Measurements from ENCODE around the gene SOHLH1.

SOHLH1 gene

GRCh38 chr9:135687216-135687615 is 12.1 kb downstream of the SOHLH1 start:
- H3K36me3 ChIP-seq (ENCODE audit: insufficient read depth, low read length), result no peaks in the 10 kb centered on the region
- no peak for DNase-seq (ENCODE audit: low read depth, low spot score)
- H3K4me3 ChIP-seq, result no peak overlapping the region
- H3K27ac ChIP-seq, result no peak overlapping the region
- H3K9ac ChIP-seq (ENCODE audit: insufficient read length), result no peak overlapping the region
- TF ChIP-seq POLR2AphosphoS5 (IDR thresholded peaks at IDR 0.05; ENCODE audit: borderline replicate concordance, low read depth, low read length) (no peak), EZH2 (IDR thresholded peaks at IDR 0.05) (no peak), FOXP2 (optimal IDR thresholded peaks at IDR 0.05; ENCODE audit: control extremely low read depth, extremely low read length, insufficient read depth) (no peak)
- H3K9me3 ChIP-seq (ENCODE audit: low read depth, low read length), result no peaks in the 10 kb centered on the region

- DNase-seq (ENCODE audit: low read depth, low spot score), result no peak
- Histone ChIP-seq H3K27ac (no peak overlapping the region), H3K9ac (ENCODE audit: insufficient read length) (no peak overlapping the region), H3K36me3 (ENCODE audit: insufficient read depth, low read length) (no peaks in the 10 kb centered on the region), H3K9me3 (ENCODE audit: low read depth, low read length) (no peaks in the 10 kb centered on the region), H3K4me3 (no peak overlapping the region)
- TF ChIP-seq EZH2 (IDR thresholded peaks at IDR 0.05) (no peak), FOXP2 (optimal IDR thresholded peaks at IDR 0.05; ENCODE audit: control extremely low read depth, extremely low read length, insufficient read depth) (no peak), POLR2AphosphoS5 (IDR thresholded peaks at IDR 0.05; ENCODE audit: borderline replicate concordance, low read depth, low read length) (no peak)
Measured at GRCh38 chr9:135684691-135685090, 14.6 kb downstream of the SOHLH1 start.

- Histone ChIP-seq H3K9ac (ENCODE audit: insufficient read length) (no peak overlapping the region), H3K36me3 (ENCODE audit: insufficient read depth, low read length) (no peaks in the 10 kb centered on the region), H3K9me3 (ENCODE audit: low read depth, low read length) (no peaks in the 10 kb centered on the region), H3K27ac (no peak overlapping the region), H3K4me3 (no peak overlapping the region)
- TF ChIP-seq EZH2 (IDR thresholded peaks at IDR 0.05), result no peak
- no peak for TF ChIP-seq POLR2AphosphoS5 (IDR thresholded peaks at IDR 0.05; ENCODE audit: borderline replicate concordance, low read depth, low read length)
- no peak for TF ChIP-seq FOXP2 (optimal IDR thresholded peaks at IDR 0.05; ENCODE audit: control extremely low read depth, extremely low read length, insufficient read depth)
- DNase-seq (ENCODE audit: low read depth, low spot score), result no peak
Measured at GRCh38 chr9:135683401-135684034, 15.8 kb downstream of the SOHLH1 start.

GRCh38 chr9:135681161-135681560 is 18.1 kb downstream of the SOHLH1 start:
- no peak overlapping the region for H3K4me3 ChIP-seq
- H3K9ac ChIP-seq (ENCODE audit: insufficient read length), result no peak overlapping the region
- no peaks in the 10 kb centered on the region for H3K9me3 ChIP-seq (ENCODE audit: low read depth, low read length)
- H3K36me3 ChIP-seq (ENCODE audit: insufficient read depth, low read length), result no peaks in the 10 kb centered on the region
- no peak for TF ChIP-seq EZH2 (IDR thresholded peaks at IDR 0.05)
- no peak for TF ChIP-seq FOXP2 (optimal IDR thresholded peaks at IDR 0.05; ENCODE audit: control extremely low read depth, extremely low read length, insufficient read depth)
- no peak for TF ChIP-seq POLR2AphosphoS5 (IDR thresholded peaks at IDR 0.05; ENCODE audit: borderline replicate concordance, low read depth, low read length)
- no peak for DNase-seq (ENCODE audit: low read depth, low spot score)
- no peak overlapping the region for H3K27ac ChIP-seq

GRCh38 chr9:135680056-135680455 is 19.2 kb downstream of the SOHLH1 start:
- DNase-seq (ENCODE audit: low read depth, low spot score), result no peak

GRCh38 chr9:135678236-135679017 is 20.9 kb downstream of the SOHLH1 start:
- Histone ChIP-seq H3K9me3 (ENCODE audit: low read depth, low read length) (no peaks in the 10 kb centered on the region), H3K9ac (ENCODE audit: insufficient read length) (no peak overlapping the region), H3K27ac (no peak overlapping the region), H3K36me3 (ENCODE audit: insufficient read depth, low read length) (no peaks in the 10 kb centered on the region), H3K4me3 (no peak overlapping the region)
- TF ChIP-seq POLR2AphosphoS5 (IDR thresholded peaks at IDR 0.05; ENCODE audit: borderline replicate concordance, low read depth, low read length), result no peak
- no peak for TF ChIP-seq EZH2 (IDR thresholded peaks at IDR 0.05)
- TF ChIP-seq FOXP2 (optimal IDR thresholded peaks at IDR 0.05; ENCODE audit: control extremely low read depth, extremely low read length, insufficient read depth), result no peak
- no peak for DNase-seq (ENCODE audit: low read depth, low spot score)

More at GRCh38 chr9:135680056-135680455, 19.2 kb downstream of the SOHLH1 start:
- TF ChIP-seq FOXP2 (optimal IDR thresholded peaks at IDR 0.05; ENCODE audit: control extremely low read depth, extremely low read length, insufficient read depth), result no peak
- no peak for TF ChIP-seq POLR2AphosphoS5 (IDR thresholded peaks at IDR 0.05; ENCODE audit: borderline replicate concordance, low read depth, low read length)
- TF ChIP-seq EZH2 (IDR thresholded peaks at IDR 0.05), result no peak
- Histone ChIP-seq H3K27ac (no peak overlapping the region), H3K36me3 (ENCODE audit: insufficient read depth, low read length) (no peaks in the 10 kb centered on the region), H3K9me3 (ENCODE audit: low read depth, low read length) (no peaks in the 10 kb centered on the region), H3K9ac (ENCODE audit: insufficient read length) (no peak overlapping the region), H3K4me3 (no peak overlapping the region)

GRCh38 chr9:135677641-135678168 is 21.6 kb downstream of the SOHLH1 start:
- H3K9ac ChIP-seq (ENCODE audit: insufficient read length), result no peak overlapping the region
- H3K9me3 ChIP-seq (ENCODE audit: low read depth, low read length), result no peaks in the 10 kb centered on the region
- H3K27ac ChIP-seq, result no peak overlapping the region
- no peak for TF ChIP-seq FOXP2 (optimal IDR thresholded peaks at IDR 0.05; ENCODE audit: control extremely low read depth, extremely low read length, insufficient read depth)
- TF ChIP-seq POLR2AphosphoS5 (IDR thresholded peaks at IDR 0.05; ENCODE audit: borderline replicate concordance, low read depth, low read length), result no peak
- no peak for TF ChIP-seq EZH2 (IDR thresholded peaks at IDR 0.05)
- H3K36me3 ChIP-seq (ENCODE audit: insufficient read depth, low read length), result no peaks in the 10 kb centered on the region
- no peak overlapping the region for H3K4me3 ChIP-seq
- DNase-seq (ENCODE audit: low read depth, low spot score), result no peak

GRCh38 chr9:135676891-135677290 is 22.4 kb downstream of the SOHLH1 start:
- TF ChIP-seq FOXP2 (optimal IDR thresholded peaks at IDR 0.05; ENCODE audit: control extremely low read depth, extremely low read length, insufficient read depth) (no peak), EZH2 (IDR thresholded peaks at IDR 0.05) (no peak), POLR2AphosphoS5 (IDR thresholded peaks at IDR 0.05; ENCODE audit: borderline replicate concordance, low read depth, low read length) (no peak)
- H3K9ac ChIP-seq (ENCODE audit: insufficient read length), result no peak overlapping the region
- no peak overlapping the region for H3K4me3 ChIP-seq
- H3K9me3 ChIP-seq (ENCODE audit: low read depth, low read length), result no peaks in the 10 kb centered on the region
- no peak for DNase-seq (ENCODE audit: low read depth, low spot score)
- no peaks in the 10 kb centered on the region for H3K36me3 ChIP-seq (ENCODE audit: insufficient read depth, low read length)
- H3K27ac ChIP-seq, result no peak overlapping the region

All from SK-N-MC (cell line).